HS-5 (cell line): ENCODE results near the gene MLYCD.

Experiments
- DNase-seq: peaks from one replicate; pipeline ENCODE4 v3.0.0-alpha.2; 2012; ENCODE audit warnings: low read depth

MLYCD gene

DNA sequence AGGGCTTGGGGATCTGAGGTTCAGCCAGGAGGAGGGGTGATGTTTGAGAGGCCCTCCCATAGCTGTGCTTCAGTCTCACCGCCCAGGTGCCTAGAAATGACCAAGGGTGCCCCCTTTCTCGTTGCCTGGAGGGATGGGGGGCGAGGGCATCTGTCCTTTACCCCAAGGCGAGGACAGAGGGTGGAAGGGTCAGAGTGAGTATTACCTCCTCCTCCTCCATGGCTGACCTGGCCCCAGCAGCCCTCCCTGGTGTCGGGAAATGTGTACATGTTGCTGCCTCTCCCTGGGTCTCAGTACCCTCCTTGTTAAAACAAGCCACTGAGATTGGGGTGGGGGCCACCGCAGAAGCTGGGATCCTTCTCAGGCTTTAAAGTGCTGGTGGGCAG, 71.5 kb downstream of the MLYCD start:
- no peak for DNase-seq

DNA sequence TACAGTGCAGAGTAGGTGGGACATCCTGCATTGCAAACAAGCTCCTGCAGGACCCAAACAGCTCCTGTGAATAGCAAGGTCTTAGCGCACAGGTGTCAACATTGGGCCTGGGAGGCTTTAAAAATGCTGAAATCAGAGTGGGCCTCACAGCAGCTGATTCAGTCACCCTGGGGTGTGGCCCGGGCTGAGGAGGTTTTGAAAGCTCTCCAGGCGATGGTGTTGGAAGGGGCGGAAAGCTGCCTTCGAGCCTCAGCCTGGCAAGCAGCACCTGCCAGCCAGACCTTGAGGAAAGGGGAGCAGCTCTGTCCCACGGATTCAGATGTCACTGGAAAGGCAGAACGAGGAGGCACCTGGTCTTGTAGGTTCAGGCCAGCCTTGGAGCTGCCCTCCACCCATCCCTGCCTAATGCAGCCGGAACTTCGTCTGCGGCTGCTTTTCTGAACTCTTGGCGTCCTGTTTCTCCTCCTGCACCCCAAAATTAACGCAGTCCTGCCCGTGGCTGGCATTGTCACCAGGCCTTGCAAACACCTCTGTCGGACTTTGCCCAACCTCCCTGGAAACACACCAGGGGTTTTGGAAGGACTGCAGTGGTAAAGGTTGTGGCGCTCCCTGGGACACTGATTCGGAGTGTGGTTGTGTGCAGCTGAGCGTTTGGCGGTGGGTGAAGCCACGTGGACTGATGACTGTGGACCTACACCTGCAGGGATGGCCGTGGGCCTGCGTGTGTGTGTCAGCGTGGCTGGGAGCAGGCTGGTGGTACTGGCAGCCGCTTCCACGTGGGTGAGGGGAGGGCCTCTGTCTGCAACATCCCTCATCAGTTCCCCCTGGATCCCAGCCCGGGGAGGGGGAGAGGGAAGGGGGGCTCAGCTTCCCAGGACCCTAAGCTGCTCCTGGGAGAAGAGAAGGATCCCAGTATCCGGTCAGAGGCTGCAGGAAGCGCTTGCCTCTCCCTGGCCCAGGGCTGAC, 72.5 kb downstream of the MLYCD start:
- no peak for DNase-seq

DNA sequence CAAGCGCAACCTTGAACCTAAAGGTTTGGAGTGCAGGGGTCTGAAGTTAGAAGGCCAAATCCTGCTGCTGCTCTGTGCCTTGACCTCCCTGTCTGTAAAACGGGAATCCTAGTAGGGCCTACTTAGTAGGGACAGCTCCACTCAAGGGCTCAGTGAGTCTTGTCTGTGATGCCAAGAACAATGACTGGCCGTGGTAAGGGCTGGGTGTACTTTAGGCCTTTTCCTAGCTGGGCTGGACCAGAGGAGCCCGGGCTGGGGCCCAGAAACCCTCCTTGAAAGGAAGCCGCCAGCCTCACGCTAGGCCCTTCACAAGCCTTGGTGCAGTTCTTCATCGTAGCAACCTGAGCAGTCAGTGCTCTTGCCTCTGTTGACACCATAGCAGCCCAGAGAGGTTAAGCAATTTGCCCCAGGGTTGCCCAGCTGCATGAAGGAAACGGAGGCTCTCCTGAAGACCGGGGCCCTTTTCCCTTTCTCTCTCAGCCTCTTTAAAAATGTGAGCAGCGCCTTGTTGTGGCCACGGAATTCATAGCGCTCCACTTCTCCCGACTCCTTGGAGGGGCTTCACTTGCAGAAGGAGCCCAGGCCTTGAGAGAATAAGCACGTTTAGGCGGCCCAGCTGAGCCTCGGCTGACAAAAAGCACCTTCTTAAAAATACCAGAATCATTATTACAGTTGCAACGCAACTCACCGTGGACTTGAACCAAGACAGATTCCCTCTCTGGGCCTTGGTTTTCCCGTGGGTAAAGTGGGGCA, 73.5 kb downstream of the MLYCD start:
- no peak for DNase-seq

DNA sequence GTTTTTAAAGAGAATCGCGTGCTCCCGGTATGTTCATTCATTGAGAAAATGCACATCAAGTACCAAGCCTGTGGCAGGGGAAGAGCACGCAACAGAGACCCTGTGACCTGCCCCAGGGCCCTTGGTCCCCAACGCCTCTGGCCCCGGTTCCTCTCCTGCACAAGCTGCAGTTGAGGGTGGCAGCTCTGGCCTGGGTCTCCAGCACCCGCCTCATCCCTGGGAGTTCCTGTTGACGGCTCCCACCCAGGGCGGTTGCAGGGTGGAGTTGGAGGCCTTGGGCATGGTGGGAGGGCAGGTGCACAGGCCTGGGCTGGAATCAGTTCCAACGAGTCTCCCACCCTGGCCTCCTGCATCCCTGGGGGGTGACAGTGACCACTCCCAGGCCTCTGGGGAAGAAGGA, 74.2 kb downstream of the MLYCD start:
- DNase-seq = no peak

DNA sequence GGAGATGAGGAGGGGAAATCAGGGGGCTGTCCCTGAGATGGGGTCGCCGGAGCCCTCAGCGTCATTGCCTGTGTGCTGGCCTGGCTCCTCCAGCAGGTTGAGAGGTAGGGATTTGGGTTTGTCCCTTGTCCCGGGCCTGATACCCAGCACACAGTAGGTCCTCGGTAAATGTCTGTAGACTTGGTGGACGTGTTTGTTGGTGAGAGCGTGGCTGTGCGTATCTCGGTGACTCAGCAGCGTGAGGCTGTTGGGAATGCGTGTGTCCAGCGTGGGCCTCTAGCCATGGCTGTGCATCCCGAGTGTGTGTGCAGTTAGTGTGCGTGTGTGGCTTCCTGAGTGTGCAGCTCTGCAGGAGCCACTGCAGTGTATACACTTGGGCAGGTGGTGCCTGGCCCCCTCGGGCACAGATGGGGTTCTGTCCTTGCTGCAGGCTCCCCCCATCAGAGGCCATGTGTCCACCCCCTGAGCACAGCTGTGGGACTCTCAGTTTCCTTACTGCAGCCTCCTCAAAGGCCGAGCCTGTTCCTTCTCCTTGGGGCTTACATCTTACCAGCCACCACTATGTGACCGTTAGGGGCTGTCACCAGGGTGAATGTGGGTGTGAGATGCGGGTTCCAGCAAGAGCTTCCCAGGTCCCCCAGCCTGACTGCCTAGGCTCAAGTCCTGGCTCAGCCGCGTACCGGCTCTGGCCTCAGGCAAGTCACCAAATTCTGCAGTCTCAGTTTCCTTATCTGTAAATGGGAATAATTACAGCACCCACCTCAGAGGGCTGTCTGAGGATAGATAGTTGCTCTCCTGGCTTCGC, 74.9 kb downstream of the MLYCD start:
- DNase-seq = no peak

DNA sequence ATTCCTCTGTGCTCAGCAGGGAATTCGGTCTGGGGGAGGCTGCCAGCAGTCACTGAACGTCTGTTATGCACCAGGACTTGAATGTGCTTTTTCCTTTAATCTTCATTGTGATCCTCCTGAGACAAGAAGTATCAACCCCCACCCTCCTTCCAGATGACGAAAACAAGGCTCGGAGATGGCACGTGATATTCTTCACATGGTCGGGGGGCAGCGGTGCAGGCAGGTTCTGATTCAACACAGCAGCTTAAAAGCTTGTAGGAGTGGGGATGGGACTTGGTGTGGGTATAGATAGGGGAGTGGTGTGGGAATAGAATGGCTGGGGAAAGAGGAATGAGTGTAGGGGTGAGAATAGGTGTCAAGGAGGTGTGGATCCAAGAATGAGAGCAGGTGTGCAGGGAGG, 75.6 kb downstream of the MLYCD start:
- no peak for DNase-seq

DNA sequence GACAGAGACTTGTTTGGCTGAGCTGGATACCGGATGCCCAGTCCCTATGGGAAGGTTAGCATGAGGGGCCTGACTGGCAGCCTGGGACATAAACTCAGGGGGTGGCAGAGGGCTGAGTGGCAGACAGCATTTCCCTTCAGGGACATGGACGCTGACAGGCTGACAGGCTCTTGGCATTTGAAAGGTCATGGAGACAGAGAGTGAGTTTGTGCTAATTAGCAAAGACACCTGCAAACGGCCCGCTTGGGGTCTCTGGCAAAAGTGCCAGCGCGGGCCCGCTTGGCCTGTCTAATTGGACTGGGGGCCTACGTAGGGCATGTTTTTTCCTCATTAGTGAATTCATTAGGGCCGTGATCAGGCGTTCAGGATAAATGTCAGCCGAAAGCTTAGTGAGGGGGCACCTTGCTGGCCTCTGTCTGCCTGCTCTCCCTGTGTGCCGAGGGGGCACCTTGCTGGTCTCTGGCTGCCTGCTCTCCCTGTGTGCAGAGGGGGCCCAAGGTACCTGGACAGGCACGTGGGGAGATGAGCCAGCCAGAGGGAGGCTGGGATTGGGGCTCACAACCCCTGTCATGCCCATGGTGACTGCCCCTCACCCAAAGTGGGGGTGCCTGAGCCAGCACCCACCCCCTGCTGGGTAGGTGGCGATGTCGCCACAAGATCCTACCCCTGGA, 76.8 kb downstream of the MLYCD start:
- no peak for DNase-seq
